Skeletal muscle satellite cell (primary cell): ENCODE measurements around the gene TMEM59.

Experiments
- H3K27me3 ChIP-seq: 2 replicates; pipeline ENCODE4 v1.7.0; 2013; ENCODE audit warnings: low read length; ENCODE audit not compliant: control insufficient read depth, insufficient read depth
- H3K36me3 ChIP-seq: 2 replicates; pipeline ENCODE4 v1.7.0; 2013; ENCODE audit warnings: mild to moderate bottlenecking, control low read depth, low read length; ENCODE audit not compliant: insufficient read depth
- H3K4me1 ChIP-seq: 2 replicates; pipeline ENCODE4 v1.7.0; 2013; ENCODE audit warnings: low read length; ENCODE audit not compliant: control insufficient read depth, insufficient read depth
- H3K4me2 ChIP-seq: 2 replicates; pipeline ENCODE4 v1.7.0; 2013; ENCODE audit warnings: mild to moderate bottlenecking, low read length
- H3K4me3 ChIP-seq: 2 replicates; pipeline ENCODE4 v1.7.0; 2013; ENCODE audit warnings: low read length
- H3K9ac ChIP-seq: 2 replicates; pipeline ENCODE4 v1.7.0; 2013; ENCODE audit warnings: mild to moderate bottlenecking, low read depth, low read length, moderate library complexity
- H3K9me3 ChIP-seq: replicated peaks from 2 replicates; pipeline ENCODE4 v1.7.0; 2013; ENCODE audit warnings: mild to moderate bottlenecking, control low read depth, low read length

The TMEM59 gene

DNA sequence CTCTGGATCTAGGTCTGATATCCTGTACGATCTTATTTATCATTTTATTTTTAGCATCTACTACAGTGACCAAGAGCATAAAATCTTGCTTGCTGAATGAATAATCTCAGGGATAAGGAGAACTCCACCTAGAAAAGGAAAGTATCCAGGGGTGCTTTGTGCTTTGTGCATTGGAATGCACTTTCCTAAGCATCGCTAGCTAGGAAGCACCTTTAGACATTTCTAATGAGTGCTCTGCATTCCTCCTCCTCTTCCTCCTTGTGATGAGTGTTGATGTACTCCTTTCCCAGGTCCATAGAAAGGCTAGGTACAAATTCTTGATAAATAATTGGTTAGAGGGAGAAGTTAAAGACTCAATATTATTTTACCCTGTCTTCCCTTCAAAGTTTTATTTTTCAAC, 31.8 kb upstream of the TMEM59 start:
- H3K36me3 ChIP-seq = no peaks in the 10 kb centered on the region
- no peak overlapping the region for H3K4me3 ChIP-seq
- no peaks in the 10 kb centered on the region for H3K9me3 ChIP-seq
- no peak overlapping the region for H3K9ac ChIP-seq
- H3K4me1 ChIP-seq = no peaks in the 10 kb centered on the region
- H3K4me2 ChIP-seq = no peak overlapping the region
- H3K27me3 ChIP-seq = no peaks in the 10 kb centered on the region

DNA sequence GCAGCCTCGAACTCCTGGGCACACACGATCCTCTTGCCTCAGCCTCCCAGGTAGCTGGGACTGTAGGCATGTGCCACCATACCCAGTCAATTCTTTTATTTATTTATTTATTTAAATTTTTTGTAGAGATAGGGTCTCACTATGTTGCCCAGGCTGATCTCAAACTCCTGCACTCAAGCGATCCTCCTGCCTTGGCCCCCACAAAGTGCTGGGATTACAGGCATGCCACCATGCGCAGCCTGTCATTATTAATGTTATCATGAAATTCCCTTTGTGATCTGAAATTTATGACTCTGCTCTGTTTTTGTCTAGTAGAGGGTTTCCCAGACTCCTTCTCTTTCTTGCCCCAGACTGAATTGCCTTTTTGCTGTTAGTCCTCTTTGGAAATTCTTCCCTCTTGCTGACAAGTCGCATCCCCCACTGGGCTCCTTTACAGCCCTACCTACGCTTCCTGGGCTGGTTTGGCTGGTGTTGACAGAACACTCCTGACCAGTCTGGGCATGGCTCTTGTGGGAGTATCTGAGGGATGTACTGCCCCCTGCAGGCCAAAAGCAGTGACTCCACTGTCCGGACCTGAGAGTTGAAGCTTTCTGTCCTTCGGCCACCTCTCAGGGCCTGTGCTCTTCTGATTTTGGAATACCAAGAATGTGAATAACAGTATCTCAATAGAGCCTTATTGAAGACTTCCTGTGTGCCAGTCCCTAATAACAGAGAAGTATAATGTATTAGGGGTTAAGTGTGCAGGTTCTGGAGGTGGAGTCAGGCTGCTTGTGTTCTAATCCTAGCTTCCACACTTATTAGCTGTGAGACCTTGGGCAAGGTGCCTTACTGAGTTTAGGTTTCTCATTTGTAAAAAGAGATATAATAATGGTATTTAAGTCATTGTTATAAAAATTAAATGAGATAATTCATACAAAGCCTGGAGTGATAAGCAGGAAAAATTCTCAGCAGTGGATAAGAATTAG, 28.6 kb upstream of the TMEM59 start:
- H3K36me3 ChIP-seq = no peaks in the 10 kb centered on the region
- no peaks in the 10 kb centered on the region for H3K9me3 ChIP-seq
- no peak overlapping the region for H3K9ac ChIP-seq
- H3K27me3 ChIP-seq = no peaks in the 10 kb centered on the region
- no peak overlapping the region for H3K4me3 ChIP-seq
- no peak overlapping the region for H3K4me2 ChIP-seq
- H3K4me1 ChIP-seq = no peaks in the 10 kb centered on the region

DNA sequence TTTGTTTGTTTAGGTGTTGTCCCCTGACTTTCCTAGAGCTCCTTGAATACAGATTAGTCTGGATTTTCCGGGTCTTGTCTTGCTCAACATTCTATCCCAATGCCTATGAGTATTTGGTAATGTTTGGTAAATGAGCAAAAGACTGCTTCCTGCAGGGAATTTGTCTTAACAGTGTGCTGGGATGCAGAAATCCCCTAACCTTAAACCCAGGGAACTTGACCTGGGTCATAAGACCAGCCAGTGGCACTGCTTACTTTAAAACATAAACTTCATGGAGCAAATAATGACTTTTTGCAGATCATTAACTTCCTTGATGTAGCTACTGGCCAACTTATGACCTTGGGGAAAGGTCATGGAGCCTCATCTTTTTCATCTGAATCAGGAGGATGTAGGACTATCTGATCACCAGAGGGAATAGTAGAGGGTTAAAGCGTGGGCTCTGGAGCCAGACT, 27.6 kb upstream of the TMEM59 start:
- H3K4me1 ChIP-seq = no peaks in the 10 kb centered on the region
- no peak overlapping the region for H3K4me3 ChIP-seq
- H3K4me2 ChIP-seq = no peak overlapping the region
- H3K36me3 ChIP-seq = no peaks in the 10 kb centered on the region
- no peak overlapping the region for H3K9ac ChIP-seq
- H3K27me3 ChIP-seq = no peaks in the 10 kb centered on the region
- H3K9me3 ChIP-seq = no peaks in the 10 kb centered on the region

DNA sequence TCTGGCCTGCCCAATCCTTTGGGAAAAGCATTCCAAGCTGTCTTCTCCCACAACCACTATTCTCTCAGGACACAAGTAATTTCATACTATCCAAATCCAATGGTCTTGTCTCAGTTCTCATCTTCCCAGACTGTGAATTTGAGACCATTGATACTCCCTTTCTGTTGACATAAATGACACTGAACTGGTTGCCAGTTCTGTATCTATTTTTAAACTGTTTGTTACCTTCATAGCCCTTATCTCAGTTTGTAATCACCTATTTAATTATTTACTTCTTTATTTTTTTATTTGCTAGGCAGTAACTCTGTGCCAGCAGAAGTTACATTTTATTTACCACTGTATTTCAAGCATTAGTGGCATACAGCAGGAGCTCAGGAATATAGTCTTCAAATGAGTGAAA, 24.4 kb upstream of the TMEM59 start:
- H3K4me3 ChIP-seq = no peak overlapping the region
- no peak overlapping the region for H3K9ac ChIP-seq
- H3K4me1 ChIP-seq = no peaks in the 10 kb centered on the region
- no peaks in the 10 kb centered on the region for H3K9me3 ChIP-seq
- H3K27me3 ChIP-seq = no peaks in the 10 kb centered on the region
- H3K36me3 ChIP-seq = no peaks in the 10 kb centered on the region
- H3K4me2 ChIP-seq = no peak overlapping the region

DNA sequence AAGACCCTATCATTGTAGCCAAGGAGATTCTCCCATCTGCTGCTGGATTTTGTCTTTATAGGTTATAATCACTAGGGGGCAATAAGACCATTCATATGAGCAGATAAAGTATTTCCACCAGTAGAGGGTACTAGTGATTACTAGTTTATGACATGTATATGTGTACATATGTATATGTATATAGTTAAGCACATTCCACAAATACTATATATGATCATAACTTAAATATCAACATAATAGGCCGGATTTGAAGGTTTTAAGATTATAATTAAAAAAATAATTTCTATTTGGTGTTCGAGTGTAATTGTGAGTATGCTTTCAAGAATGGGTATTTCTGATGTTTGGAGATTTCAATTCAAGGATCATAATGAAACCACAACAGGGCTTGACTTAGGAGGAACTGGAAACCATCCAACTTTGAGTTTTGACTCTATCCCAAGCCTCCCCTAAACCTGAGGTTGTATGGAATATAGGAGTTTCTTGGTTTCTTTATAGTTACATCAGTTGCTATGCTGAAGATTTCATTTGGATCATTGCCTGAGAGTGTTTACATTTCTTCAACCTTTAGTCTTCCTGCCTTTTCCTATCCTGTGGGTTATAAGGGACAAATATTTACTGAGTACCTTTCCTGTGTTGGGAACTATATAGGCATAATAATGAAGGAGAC, 17.3 kb upstream of the TMEM59 start:
- Histone ChIP-seq H3K4me2 (no peak overlapping the region), H3K27me3 (no peaks in the 10 kb centered on the region), H3K36me3 (peaks cover 5% of the 10 kb centered on the region), H3K4me1 (no peaks in the 10 kb centered on the region), H3K4me3 (no peak overlapping the region), H3K9ac (no peak overlapping the region), H3K9me3 (no peaks in the 10 kb centered on the region)

DNA sequence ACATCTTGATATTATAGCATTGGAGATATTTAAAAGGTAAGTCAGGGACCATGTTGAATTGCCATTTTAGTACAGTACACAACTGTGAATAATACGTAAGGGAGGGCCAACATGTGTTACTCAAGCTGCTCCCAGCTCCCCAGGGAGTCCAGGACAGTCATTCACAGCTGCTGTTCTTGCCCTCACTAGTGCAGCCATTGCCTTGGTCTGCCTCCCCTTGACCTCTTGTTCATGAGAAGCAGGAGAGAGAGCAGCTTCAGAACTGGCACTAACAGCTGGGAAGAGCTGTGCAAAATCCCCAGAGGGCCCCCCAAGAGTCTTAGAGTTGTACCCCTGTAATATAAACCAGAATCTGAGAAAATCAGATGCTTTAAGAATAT, 16.8 kb upstream of the TMEM59 start:
- Histone ChIP-seq H3K9me3 (no peaks in the 10 kb centered on the region), H3K27me3 (no peaks in the 10 kb centered on the region), H3K4me2 (no peak overlapping the region), H3K9ac (no peak overlapping the region), H3K36me3 (peaks cover 5% of the 10 kb centered on the region), H3K4me1 (no peaks in the 10 kb centered on the region), H3K4me3 (no peak overlapping the region)

DNA sequence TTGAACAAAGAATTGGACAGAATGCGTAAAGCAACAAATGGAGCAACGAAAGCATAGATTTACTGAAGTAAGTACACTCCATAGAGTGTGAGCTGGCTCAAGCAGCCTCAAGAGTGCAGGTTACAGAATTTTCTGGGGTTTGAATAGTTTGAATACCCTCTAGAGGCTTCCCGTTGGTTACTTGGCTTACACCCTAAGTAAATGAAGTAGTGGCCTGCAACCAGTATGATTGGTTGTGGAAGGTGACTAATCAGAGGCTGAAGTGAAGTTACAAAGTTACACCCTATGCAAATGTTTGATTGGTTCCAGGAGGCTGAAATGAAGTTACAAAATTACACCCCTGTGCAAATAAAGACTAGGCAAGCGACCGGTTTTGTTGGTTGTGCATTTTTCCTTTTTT, 11.3 kb upstream of the TMEM59 start:
- H3K4me1 ChIP-seq = no peaks in the 10 kb centered on the region
- H3K9me3 ChIP-seq = no peaks in the 10 kb centered on the region
- H3K4me2 ChIP-seq = no peak overlapping the region
- H3K27me3 ChIP-seq = no peaks in the 10 kb centered on the region
- H3K4me3 ChIP-seq = no peak overlapping the region
- no peaks in the 10 kb centered on the region for H3K36me3 ChIP-seq
- no peak overlapping the region for H3K9ac ChIP-seq

DNA sequence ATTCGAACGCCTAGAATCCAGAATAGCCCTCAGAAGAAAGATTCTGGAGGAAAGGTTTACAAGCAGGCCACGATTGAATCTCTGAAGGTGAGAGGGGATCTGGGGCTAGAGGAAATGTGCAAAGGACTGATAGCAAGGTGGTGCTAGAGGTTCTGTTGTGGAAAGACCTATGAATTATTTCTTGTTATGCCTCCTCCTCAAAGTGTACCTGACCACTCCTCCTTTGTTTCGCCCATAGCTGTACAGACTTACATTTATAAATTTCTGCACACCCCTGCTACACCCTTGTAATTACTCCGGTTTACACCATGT, 1.4 kb upstream of the TMEM59 start:
- H3K4me1 ChIP-seq = peaks cover 15% of the 10 kb centered on the region
- H3K27me3 ChIP-seq = no peaks in the 10 kb centered on the region
- peak overlapping the region; percentile 89 for H3K9ac ChIP-seq
- H3K4me2 ChIP-seq = peak overlapping the region; percentile 86
- H3K4me3 ChIP-seq = peak overlapping the region; percentile 96
- H3K9me3 ChIP-seq = no peaks in the 10 kb centered on the region
- H3K36me3 ChIP-seq = no peaks in the 10 kb centered on the region

DNA sequence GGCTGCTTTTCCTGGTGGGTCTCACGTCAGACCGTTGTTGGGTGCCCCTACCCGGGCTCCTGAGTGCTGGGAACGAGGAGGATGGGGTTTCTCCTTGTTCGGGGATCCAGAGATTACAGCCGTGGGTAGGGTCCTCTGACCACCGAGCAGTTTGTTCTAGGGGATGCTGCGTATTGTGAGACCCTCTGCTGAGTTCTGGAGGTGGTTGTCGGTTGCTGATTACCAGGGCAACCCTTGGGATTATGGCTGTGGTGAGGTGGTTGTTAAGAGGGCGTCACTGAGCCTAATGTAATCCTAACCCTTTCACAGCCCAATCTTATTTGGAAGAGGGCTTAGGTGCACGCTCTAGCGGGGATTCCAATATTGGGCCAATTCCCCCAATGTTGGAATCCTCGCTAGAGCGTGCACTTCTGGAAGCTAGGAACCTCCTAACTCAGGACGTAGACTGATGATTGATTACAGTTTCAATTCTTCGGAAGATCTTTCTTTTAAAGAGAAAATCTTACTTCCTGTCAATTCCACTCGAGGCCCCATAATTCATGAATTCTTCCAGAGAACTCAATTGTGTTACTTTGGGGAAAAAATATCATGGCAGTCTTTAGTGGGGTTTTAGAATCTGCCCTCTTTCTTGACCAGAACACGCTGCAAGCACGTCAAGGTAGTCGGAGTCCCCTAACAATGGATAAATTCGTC, 887 bp upstream of the TMEM59 start:
- Histone ChIP-seq H3K4me2 (peak overlapping the region; percentile 86), H3K9ac (peak overlapping the region; percentile 89)

DNA sequence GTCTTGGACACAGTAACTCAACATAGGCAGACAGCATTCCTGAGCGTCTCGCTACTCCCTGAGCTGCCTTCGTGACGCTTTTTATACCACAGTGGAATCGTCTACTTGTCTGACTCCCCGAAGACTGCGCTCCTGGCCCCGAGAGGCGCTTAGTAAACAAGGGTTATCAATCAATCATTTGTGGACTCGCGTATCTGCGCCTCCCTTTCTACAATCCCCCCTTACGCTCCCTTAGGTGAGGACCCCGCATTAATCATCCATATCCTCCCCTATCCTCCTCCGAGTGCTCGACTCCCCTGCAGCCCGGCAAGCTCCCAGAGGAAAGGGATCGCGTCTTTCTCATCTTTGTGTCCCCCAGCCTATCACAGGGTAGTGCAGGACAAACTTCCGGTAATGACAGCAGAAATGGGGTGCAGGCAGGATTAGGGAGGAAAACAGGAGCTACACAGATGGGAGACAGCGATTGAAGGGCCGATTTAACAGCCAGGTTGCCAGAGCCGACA, 522 bp downstream of the TMEM59 start:
- Histone ChIP-seq H3K27me3 (no peaks in the 10 kb centered on the region), H3K4me1 (peaks cover 15% of the 10 kb centered on the region), H3K4me2 (peak overlapping the region; percentile 96), H3K36me3 (no peaks in the 10 kb centered on the region), H3K9me3 (no peaks in the 10 kb centered on the region), H3K9ac (peak overlapping the region; percentile 89), H3K4me3 (peak overlapping the region; percentile 96)

More for the DNA sequence above, 887 bp upstream of the TMEM59 start:
- Histone ChIP-seq H3K36me3 (no peaks in the 10 kb centered on the region), H3K9me3 (no peaks in the 10 kb centered on the region), H3K27me3 (no peaks in the 10 kb centered on the region), H3K4me3 (peak overlapping the region; percentile 96), H3K4me1 (peaks cover 15% of the 10 kb centered on the region)

DNA sequence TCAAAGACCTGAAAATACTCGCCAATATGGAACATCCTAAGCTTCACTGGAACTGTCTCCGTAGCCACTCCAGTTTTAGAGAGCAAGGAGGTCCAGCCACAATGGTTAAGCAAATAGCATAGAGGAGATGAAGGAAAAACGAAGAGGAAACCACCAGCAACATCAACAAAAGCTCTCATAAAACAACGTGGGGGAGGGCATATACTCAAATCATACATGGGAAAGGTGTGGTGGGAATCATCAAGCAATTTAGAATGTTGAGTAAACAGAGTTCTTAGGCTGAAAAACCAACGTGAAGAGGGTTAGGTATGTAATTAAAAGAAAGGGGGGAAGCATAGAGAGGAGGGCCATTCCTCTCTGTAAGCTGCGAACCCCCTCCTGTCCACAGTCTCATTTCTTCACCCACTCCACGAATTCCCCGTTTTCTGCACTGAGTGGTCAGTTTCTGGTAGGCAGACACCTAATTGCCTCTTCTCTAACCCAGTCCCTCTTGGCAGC, 1.0 kb downstream of the TMEM59 start:
- Histone ChIP-seq H3K9me3 (no peaks in the 10 kb centered on the region), H3K4me2 (peak overlapping the region; percentile 96), H3K27me3 (no peaks in the 10 kb centered on the region), H3K9ac (peak overlapping the region; percentile 89), H3K4me1 (peaks cover 19% of the 10 kb centered on the region), H3K36me3 (no peaks in the 10 kb centered on the region), H3K4me3 (peak overlapping the region; percentile 96)
